Activated CD8-positive, alpha-beta memory T cell treated with anti-CD3 and anti-CD28 coated beads, Interleukin-2, amount 50 U/mL, for 48 hours (primary cell): ENCODE measurements around the gene TSNAXIP1.
"Not testable (repeated sequence)": the region's sequence is repeated elsewhere in the genome, so short reads cannot be mapped to it uniquely, and the experiment has no call there.

Experiments used
- DNase-seq: peaks from one replicate; pipeline ENCODE4 v3.0.0-alpha.2; 2020

Gene TSNAXIP1

GRCh38 chr16:67834242-67834614 lies 27.5 kb downstream of the TSNAXIP1 start:
- DNase-seq: no peak

GRCh38 chr16:67837190-67837589 lies 30.5 kb downstream of the TSNAXIP1 start:
- not testable (repeated sequence) for DNase-seq

GRCh38 chr16:67837811-67838210 lies 31.1 kb downstream of the TSNAXIP1 start:
- DNase-seq: no peak

- DNase-seq: no peak
Observed at GRCh38 chr16:67841198-67841815, 34.6 kb downstream of the TSNAXIP1 start.

GRCh38 chr16:67841816-67842508 lies 35.3 kb downstream of the TSNAXIP1 start, which contains the start of gene THAP11:
Gene THAP11, plus strand, starts transcription at chr16:67842320. Its CDS starts 235 bp downstream, at chr16:67842555.
- DNase-seq: peak; percentile 95

- DNase-seq: peak; percentile 82
Observed at GRCh38 chr16:67842509-67843342, 36.0 kb downstream of the TSNAXIP1 start.

- no peak for DNase-seq
Observed at GRCh38 chr16:67843343-67843765, 36.7 kb downstream of the TSNAXIP1 start.

- DNase-seq: no peak
Observed at GRCh38 chr16:67844497-67844896, 37.8 kb downstream of the TSNAXIP1 start.

- no peak for DNase-seq
Observed at GRCh38 chr16:67845291-67846062, 38.8 kb downstream of the TSNAXIP1 start.

GRCh38 chr16:67846063-67846319 lies 39.3 kb downstream of the TSNAXIP1 start:
- DNase-seq: no peak

GRCh38 chr16:67846320-67847063 lies 39.8 kb downstream of the TSNAXIP1 start, which contains the start of gene NUTF2:
Gene NUTF2, plus strand, starts transcription at chr16:67846933. Its CDS starts 18,198 bp downstream, at chr16:67865131.
- peak; percentile 97 for DNase-seq

GRCh38 chr16:67847064-67847861 lies 40.6 kb downstream of the TSNAXIP1 start, which contains the start of gene CENPT:
Gene CENPT, minus strand, starts transcription at chr16:67847693. Its CDS starts 13,834 bp downstream, at chr16:67833859.
- peak; percentile 63 for DNase-seq

GRCh38 chr16:67848118-67848517 lies 41.4 kb downstream of the TSNAXIP1 start:
- no peak for DNase-seq

- no peak for DNase-seq
Observed at GRCh38 chr16:67853670-67854069, 47.0 kb downstream of the TSNAXIP1 start.

GRCh38 chr16:67855789-67856188 lies 49.1 kb downstream of the TSNAXIP1 start:
- no peak for DNase-seq

- no peak for DNase-seq
Observed at GRCh38 chr16:67856927-67857546, 50.3 kb downstream of the TSNAXIP1 start.

- no peak for DNase-seq
Observed at GRCh38 chr16:67857547-67858233, 51.0 kb downstream of the TSNAXIP1 start.

- DNase-seq: no peak
Observed at GRCh38 chr16:67858500-67858899, 51.8 kb downstream of the TSNAXIP1 start.

GRCh38 chr16:67860589-67861398 lies 54.1 kb downstream of the TSNAXIP1 start:
- DNase-seq: no peak
